Measurements from ENCODE around the gene MICU1.
"Not testable (repeated sequence)": the region's sequence is repeated elsewhere in the genome, so short reads cannot be mapped to it uniquely, and the experiment has no call there.

The MICU1 gene

GRCh38 chr10:72409167-72409566 lies 216.7 kb downstream of the MICU1 start:
- no peak overlapping the region for H3K9ac ChIP-seq (ENCODE audit: low read length)
- no peaks in the 10 kb centered on the region for H3K9me2 ChIP-seq (replicated peaks; ENCODE audit: insufficient read depth, low read length)
- no peaks in the 10 kb centered on the region for H3K79me2 ChIP-seq (ENCODE audit: insufficient read depth, low read length)
- H3K4me3 ChIP-seq (ENCODE audit: insufficient read depth, low read length, poor library complexity, severe bottlenecking): no peak overlapping the region
- no peaks in the 10 kb centered on the region for H3K9me3 ChIP-seq (ENCODE audit: insufficient read depth, low read length)
- H3K36me3 ChIP-seq (ENCODE audit: low read length): no peaks in the 10 kb centered on the region
- H3K27me3 ChIP-seq (ENCODE audit: low read length): no peaks in the 10 kb centered on the region
- no peak overlapping the region for H2AFZ ChIP-seq (ENCODE audit: low read depth, low read length, severe bottlenecking)
- H3K27ac ChIP-seq (ENCODE audit: low read depth, low read length): no peak overlapping the region
- H3K4me2 ChIP-seq (ENCODE audit: low read depth, low read length, poor library complexity, severe bottlenecking): no peak overlapping the region
- H3F3A ChIP-seq (ENCODE audit: insufficient read depth): 0 out of 2 replicates have a peak, but pooled peaks cover 3% of the 10 kb centered on the region
- TF ChIP-seq EZH2phosphoT487 (conservative IDR thresholded peaks at IDR 0.05; ENCODE audit: low read length): no peak
- TF ChIP-seq, protein P1, sequence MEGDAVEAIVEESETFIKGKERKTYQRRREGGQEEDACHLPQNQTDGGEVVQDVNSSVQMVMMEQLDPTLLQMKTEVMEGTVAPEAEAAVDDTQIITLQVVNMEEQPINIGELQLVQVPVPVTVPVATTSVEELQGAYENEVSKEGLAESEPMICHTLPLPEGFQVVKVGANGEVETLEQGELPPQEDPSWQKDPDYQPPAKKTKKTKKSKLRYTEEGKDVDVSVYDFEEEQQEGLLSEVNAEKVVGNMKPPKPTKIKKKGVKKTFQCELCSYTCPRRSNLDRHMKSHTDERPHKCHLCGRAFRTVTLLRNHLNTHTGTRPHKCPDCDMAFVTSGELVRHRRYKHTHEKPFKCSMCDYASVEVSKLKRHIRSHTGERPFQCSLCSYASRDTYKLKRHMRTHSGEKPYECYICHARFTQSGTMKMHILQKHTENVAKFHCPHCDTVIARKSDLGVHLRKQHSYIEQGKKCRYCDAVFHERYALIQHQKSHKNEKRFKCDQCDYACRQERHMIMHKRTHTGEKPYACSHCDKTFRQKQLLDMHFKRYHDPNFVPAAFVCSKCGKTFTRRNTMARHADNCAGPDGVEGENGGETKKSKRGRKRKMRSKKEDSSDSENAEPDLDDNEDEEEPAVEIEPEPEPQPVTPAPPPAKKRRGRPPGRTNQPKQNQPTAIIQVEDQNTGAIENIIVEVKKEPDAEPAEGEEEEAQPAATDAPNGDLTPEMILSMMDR (IDR thresholded peaks at IDR 0.05; ENCODE audit: insufficient read depth, low read length, poor library complexity, severe bottlenecking): no peak
- no peaks in the 10 kb centered on the region for H4K20me1 ChIP-seq (ENCODE audit: low read depth, low read length)

DNA sequence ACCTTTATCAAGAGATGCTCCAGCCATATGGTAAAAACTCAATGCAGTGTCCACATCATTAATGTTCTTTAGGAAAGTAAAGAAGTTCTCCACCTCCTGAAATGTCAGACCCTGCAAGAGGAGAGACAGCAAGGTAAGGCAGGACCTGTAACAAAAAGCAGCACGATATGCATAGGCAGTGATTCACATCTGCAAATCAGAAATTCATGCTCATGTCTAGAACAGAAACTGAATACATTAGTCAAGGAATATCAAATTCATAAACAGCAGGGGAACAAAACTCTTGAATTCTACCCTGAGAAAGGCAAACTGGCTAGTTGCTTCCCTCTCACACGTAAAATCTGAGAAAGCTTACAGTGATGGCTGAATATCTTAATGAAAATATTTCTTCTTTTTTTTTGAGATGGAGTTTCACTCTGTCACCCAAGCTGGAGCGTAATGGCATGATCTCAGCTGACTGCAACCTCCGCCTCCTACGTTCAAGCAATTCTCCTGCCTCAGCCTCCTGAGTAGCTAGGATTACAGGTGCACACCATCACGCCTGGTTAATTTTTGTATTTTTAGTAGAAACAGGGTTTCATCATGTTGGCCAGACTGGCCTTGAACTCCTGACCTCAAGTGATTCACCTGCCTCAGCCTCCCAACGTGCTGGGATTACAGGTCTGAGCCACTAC lies 217.8 kb downstream of the MICU1 start:
- Histone ChIP-seq H3K9me3 (ENCODE audit: insufficient read depth, low read length) (no peaks in the 10 kb centered on the region), H3F3A (ENCODE audit: insufficient read depth) (0 out of 2 replicates have a peak, but pooled peaks cover 3% of the 10 kb centered on the region), H3K9me2 (replicated peaks; ENCODE audit: insufficient read depth, low read length) (no peaks in the 10 kb centered on the region), H2AFZ (ENCODE audit: low read depth, low read length, severe bottlenecking) (no peak overlapping the region), H3K27me3 (ENCODE audit: low read length) (no peaks in the 10 kb centered on the region), H3K36me3 (ENCODE audit: low read length) (no peaks in the 10 kb centered on the region), H4K20me1 (ENCODE audit: low read depth, low read length) (no peaks in the 10 kb centered on the region), H3K9ac (ENCODE audit: low read length) (no peak overlapping the region), H3K4me3 (ENCODE audit: insufficient read depth, low read length, poor library complexity, severe bottlenecking) (no peak overlapping the region), H3K27ac (ENCODE audit: low read depth, low read length) (no peak overlapping the region), H3K4me2 (ENCODE audit: low read depth, low read length, poor library complexity, severe bottlenecking) (no peak overlapping the region), H3K79me2 (ENCODE audit: insufficient read depth, low read length) (no peaks in the 10 kb centered on the region)
- TF ChIP-seq, protein P1 (IDR thresholded peaks at IDR 0.05; ENCODE audit: insufficient read depth, low read length, poor library complexity, severe bottlenecking): no peak
- no peak for TF ChIP-seq EZH2phosphoT487 (conservative IDR thresholded peaks at IDR 0.05; ENCODE audit: low read length)

GRCh38 chr10:72407471-72407870 lies 218.4 kb downstream of the MICU1 start:
- Histone ChIP-seq H2AFZ (ENCODE audit: low read depth, low read length, severe bottlenecking) (no peak overlapping the region), H3K9me2 (replicated peaks; ENCODE audit: insufficient read depth, low read length) (no peaks in the 10 kb centered on the region), H4K20me1 (ENCODE audit: low read depth, low read length) (no peaks in the 10 kb centered on the region), H3K27ac (ENCODE audit: low read depth, low read length) (no peak overlapping the region), H3K36me3 (ENCODE audit: low read length) (no peaks in the 10 kb centered on the region), H3K9me3 (ENCODE audit: insufficient read depth, low read length) (no peaks in the 10 kb centered on the region), H3K9ac (ENCODE audit: low read length) (no peak overlapping the region), H3K27me3 (ENCODE audit: low read length) (no peaks in the 10 kb centered on the region), H3F3A (ENCODE audit: insufficient read depth) (0 out of 2 replicates have a peak, but pooled peaks cover 3% of the 10 kb centered on the region), H3K4me3 (ENCODE audit: insufficient read depth, low read length, poor library complexity, severe bottlenecking) (no peak overlapping the region), H3K79me2 (ENCODE audit: insufficient read depth, low read length) (no peaks in the 10 kb centered on the region), H3K4me2 (ENCODE audit: low read depth, low read length, poor library complexity, severe bottlenecking) (no peak overlapping the region)
- TF ChIP-seq, protein P1 (IDR thresholded peaks at IDR 0.05; ENCODE audit: insufficient read depth, low read length, poor library complexity, severe bottlenecking): no peak
- TF ChIP-seq EZH2phosphoT487 (conservative IDR thresholded peaks at IDR 0.05; ENCODE audit: low read length): no peak

DNA sequence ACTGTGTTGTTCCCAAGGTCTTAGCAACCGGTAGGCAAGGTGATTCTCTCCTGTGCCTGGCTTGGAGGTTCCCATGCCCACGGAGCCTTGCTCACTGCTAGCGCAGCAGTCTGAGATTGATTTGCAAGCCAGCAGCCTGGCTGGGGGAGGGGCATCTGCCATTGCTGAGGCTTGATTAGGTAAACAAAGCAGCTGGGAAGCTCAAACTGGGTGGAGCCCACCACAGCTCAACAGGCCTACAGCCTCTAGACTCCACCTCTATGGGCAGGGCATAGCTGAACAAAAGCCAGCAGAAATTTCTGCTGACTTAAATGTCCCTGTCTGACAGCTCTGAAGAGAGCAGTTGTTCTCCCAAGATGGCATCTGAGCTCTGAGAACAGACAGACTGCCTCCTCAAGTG lies 230.3 kb downstream of the MICU1 start:
- not testable (repeated sequence) for H2AFZ ChIP-seq (ENCODE audit: low read depth, low read length, severe bottlenecking); H3K9ac ChIP-seq (ENCODE audit: low read length); H3K27ac ChIP-seq (ENCODE audit: low read depth, low read length); H4K20me1 ChIP-seq (ENCODE audit: low read depth, low read length); H3K9me2 ChIP-seq (replicated peaks; ENCODE audit: insufficient read depth, low read length); H3F3A ChIP-seq (ENCODE audit: insufficient read depth); H3K4me3 ChIP-seq (ENCODE audit: insufficient read depth, low read length, poor library complexity, severe bottlenecking); H3K27me3 ChIP-seq (ENCODE audit: low read length); H3K79me2 ChIP-seq (ENCODE audit: insufficient read depth, low read length); H3K9me3 ChIP-seq (ENCODE audit: insufficient read depth, low read length); H3K36me3 ChIP-seq (ENCODE audit: low read length); H3K4me2 ChIP-seq (ENCODE audit: low read depth, low read length, poor library complexity, severe bottlenecking)

Data from SU-DHL-6 (cell line).